ENCODE data around the gene SPTBN1. TPM values are rescaled to one million over a fixed set of nuclear protein-coding genes. Genes with fewer than 3 reads are reported as not detected.

The SPTBN1 gene
- total and polyA plus RNA-seq, 2 of the 4 experiments (the other 2 are of a cell fraction) = 49.1 to 241 TPM

DNA sequence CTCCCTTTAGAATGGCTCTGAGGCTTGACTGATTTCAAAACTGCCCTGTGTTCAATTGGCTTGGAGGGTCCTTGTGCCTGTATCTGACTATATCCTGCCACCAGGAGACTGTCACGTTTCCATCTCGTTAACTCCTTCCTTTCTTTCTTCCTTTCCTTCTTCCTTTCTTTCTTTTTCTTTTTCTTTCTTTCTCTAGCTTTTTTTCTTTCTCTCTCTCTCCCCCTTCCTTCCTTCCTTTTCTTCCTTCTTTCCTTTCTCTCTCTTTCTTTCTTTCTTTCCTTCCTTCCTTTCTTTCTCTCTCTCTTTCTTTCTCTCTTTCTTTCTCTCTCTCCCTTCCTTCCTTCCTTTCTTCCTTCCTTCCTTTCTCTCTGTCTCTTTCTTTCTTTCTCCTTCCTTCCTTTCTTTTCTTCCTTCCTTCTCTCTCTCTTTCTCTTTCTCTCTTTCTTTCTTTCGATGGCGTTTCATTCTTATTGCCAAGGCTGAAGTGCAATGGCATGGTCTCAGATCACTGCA is 229.2 kb downstream of the SPTBN1 start:
- H2BK20ac ChIP-seq (ENCODE audit: low read depth, low read length) = no peak overlapping the region
- H3K36me3 ChIP-seq (ENCODE audit: control insufficient read depth, insufficient read depth, low read length) = no peaks in the 10 kb centered on the region
- no peak for TF ChIP-seq RAD21 (IDR thresholded peaks at IDR 0.05; ENCODE audit: low read length)
- ChIA-PET CTCF (no interaction called here), POLR2A (ENCODE audit: unreplicated experiment) (interaction anchor here (0.6 kb wide), 1 partner anchor 681 kb away, joined by 3 read pairs; no protein-coding TSS in a partner anchor)
- no peaks in the 10 kb centered on the region for H3K79me1 ChIP-seq (ENCODE audit: low read depth in 1 of 2, low read length in 2 of 2)
- no peak overlapping the region for H3K4ac ChIP-seq (ENCODE audit: low read depth, low read length)
- in situ Hi-C loops (cut with MboI; ENCODE audit: low sequenced_read_pairs) = no loop called here
- WGBS, 2 experiments (ENCODE audit: extremely low coverage in 2 of 2, insufficient read length in 1 of 2) = 73% methylated on average over 3 of the region's 4 CpGs; no CpG with 5 or more reads in 1 of the 2 experiments
- DNase-seq (no peak), ATAC-seq (ENCODE audit: low read depth) (no peak)
- H4K20me1 ChIP-seq (ENCODE audit: insufficient read depth, low read length) = no peaks in the 10 kb centered on the region
- H3K23ac ChIP-seq (ENCODE audit: low read depth, low read length) = no peak overlapping the region
- no peak overlapping the region for H3K18ac ChIP-seq (ENCODE audit: low read depth, low read length)
- H3K4me3 ChIP-seq (ENCODE audit: insufficient read depth, low read depth, low read length) = no peak overlapping the region
- H3K4me2 ChIP-seq (ENCODE audit: low read depth, low read length) = no peak overlapping the region
- no peak overlapping the region for H2BK120ac ChIP-seq (ENCODE audit: low read depth, low read length)
- H3K14ac ChIP-seq (replicated peaks; ENCODE audit: low read depth, low read length) = no peak overlapping the region
- H3K27me3 ChIP-seq (ENCODE audit: control insufficient read depth, insufficient read depth, low read length) = peaks cover 2% of the 10 kb centered on the region; the same call in 1 of the 2 replicates
- H4K91ac ChIP-seq (ENCODE audit: insufficient read depth, low read depth, low read length) = no peak overlapping the region
- H3K27ac ChIP-seq (ENCODE audit: insufficient read depth, low read length) = no peak overlapping the region
- no peaks in the 10 kb centered on the region for H3K4me1 ChIP-seq (ENCODE audit: control insufficient read depth, insufficient read depth, low read length)
- BruUV-seq (replicated peaks) = no TSS peak
- intact Hi-C loops (cut with micrococcal nuclease) = no loop called here
- no peak overlapping the region for H2BK15ac ChIP-seq (ENCODE audit: low read depth, low read length)
- no peak overlapping the region for H2AK5ac ChIP-seq (ENCODE audit: low read depth, low read length)
- H4K8ac ChIP-seq (ENCODE audit: low read depth in 2 of 2, low read length in 2 of 2) = no peak overlapping the region
- no peak overlapping the region for H3K56ac ChIP-seq (ENCODE audit: extremely low read depth, insufficient read depth, low read length)
- H2AK9ac ChIP-seq (replicated peaks; ENCODE audit: low read depth, low read length, poor library complexity) = no peak overlapping the region
- no peak overlapping the region for H2AFZ ChIP-seq (replicated peaks; ENCODE audit: low read length, poor library complexity)
- dilution Hi-C loops (cut with HindIII; ENCODE audit: low sequenced_read_pairs, unreplicated experiment) = no loop called here
- no peaks in the 10 kb centered on the region for H3K9me1 ChIP-seq (ENCODE audit: insufficient read depth, low read length)
- no peaks in the 10 kb centered on the region for H3K9me3 ChIP-seq (ENCODE audit: control insufficient read depth, insufficient read depth, low read length)
- H2BK5ac ChIP-seq (ENCODE audit: low read depth, low read length, poor library complexity, severe bottlenecking) = no peak overlapping the region
- no peak overlapping the region for H4K5ac ChIP-seq (ENCODE audit: low read depth, low read length)
- H3K9ac ChIP-seq (ENCODE audit: low read depth, low read length) = no peak overlapping the region

Data from IMR-90 (cell line).